PC-3 (cell line): ENCODE measurements around the gene HECW1. TPM values are rescaled to one million over a fixed set of nuclear protein-coding genes. Genes with fewer than 3 reads are reported as not detected.

ENCODE experiments used
- ATAC-seq: fragments of 200-7000 bp; cut with Tn5 transposase; 2 replicates; pipeline ENCODE4 v1.9.1; 2020; ENCODE audit warnings: mild to moderate bottlenecking, moderate library complexity
- BruUV-seq: library from RNA; stranded (reverse); fragments of 400-500 nt; replicated peaks from 2 replicates; lab custom pipeline; 2021; lab: Mats Ljungman, UMichigan
- CTCF ChIA-PET: fragments of 300-600 bp; sonication (Branson Sonifier 250); formaldehyde crosslinking; loops from one replicate; lab custom pipeline; 2022; ENCODE audit warnings: antibody characterized with exemption; lab: Charles Lee
- POLR2A ChIA-PET: fragments of 300-600 bp; sonication (Branson Sonifier 250); formaldehyde crosslinking; loops from one replicate; lab custom pipeline; 2022; ENCODE audit warnings: antibody characterized with exemption; ENCODE audit not compliant: unreplicated experiment; lab: Charles Lee
- DNase-seq: peaks from one replicate; pipeline ENCODE4 v3.0.0-alpha.2; 2015
- H2AFZ ChIP-seq: fragments of 300-600 bp; sonication (generic); 2 replicates; pipeline ENCODE4 v1.6.0; 2016; ENCODE audit warnings: antibody characterized with exemption, low read length
- H3F3A ChIP-seq: fragments of 300-600 bp; sonication (generic); one replicate; pipeline ENCODE4 v1.6.0; 2017; ENCODE audit warnings: antibody characterized with exemption, low read length, control low read depth, mild to moderate bottlenecking; ENCODE audit not compliant: unreplicated experiment
- H3K27ac ChIP-seq: fragments of 300-600 bp; sonication (generic); 2 replicates; pipeline ENCODE4 v1.5.1; 2016; ENCODE audit warnings: mild to moderate bottlenecking, low read length
- H3K27me3 ChIP-seq: fragments of 300-600 bp; sonication (generic); 2 replicates; pipeline ENCODE4 v1.6.1; 2016; ENCODE audit warnings: low read length, mixed read lengths
- H3K36me3 ChIP-seq: fragments of 300-600 bp; sonication (generic); 2 replicates; pipeline ENCODE4 v1.6.1; 2016; ENCODE audit warnings: low read depth, mixed run types, low read length, mixed read lengths
- H3K4me1 ChIP-seq: fragments of 300-600 bp; sonication (generic); 2 replicates; pipeline ENCODE4 v1.5.1; 2016; ENCODE audit warnings: low read length; ENCODE audit not compliant: insufficient read depth
- H3K4me2 ChIP-seq: fragments of 300-600 bp; sonication (generic); 2 replicates; pipeline ENCODE4 v1.6.0; 2016; ENCODE audit warnings: low read length
- H3K4me3 ChIP-seq: fragments of 300-600 bp; sonication (generic); 2 replicates; pipeline ENCODE4 v1.5.1; 2016; ENCODE audit warnings: mild to moderate bottlenecking, low read length, mixed read lengths
- H3K79me2 ChIP-seq: fragments of 300-600 bp; sonication (generic); 2 replicates; pipeline ENCODE4 v1.6.1; 2017; ENCODE audit warnings: low read length, mixed read lengths
- H3K9ac ChIP-seq: fragments of 300-600 bp; sonication (generic); 2 replicates; pipeline ENCODE4 v1.6.0; 2016; ENCODE audit warnings: mild to moderate bottlenecking, low read length
- H3K9me2 ChIP-seq: fragments of 300-600 bp; sonication (generic); replicated peaks from 2 replicates; pipeline ENCODE4 v1.6.1; 2016; ENCODE audit warnings: mixed run types, low read length, mixed read lengths
- H3K9me3 ChIP-seq: fragments of 300-600 bp; sonication (generic); 2 replicates; pipeline ENCODE4 v1.6.1; 2016; ENCODE audit warnings: low read length, mixed read lengths
- H4K20me1 ChIP-seq: fragments of 300-600 bp; sonication (generic); 2 replicates; pipeline ENCODE4 v1.6.1; 2016; ENCODE audit warnings: low read length, mixed read lengths
- CTCF ChIP-seq: fragments of 300-600 bp; sonication (generic); conservative IDR thresholded peaks from 2 replicates; pipeline ENCODE4 v1.5.1; 2017; ENCODE audit warnings: antibody characterized with exemption, low read depth, mild to moderate bottlenecking, low read length
- EZH2 ChIP-seq: fragments of 300-600 bp; sonication (generic); IDR thresholded peaks from one replicate; pipeline ENCODE4 v1.6.1; 2017; ENCODE audit warnings: antibody characterized with exemption, mild to moderate bottlenecking, low read length; ENCODE audit not compliant: unreplicated experiment
- EZH2phosphoT487 ChIP-seq: fragments of 300-600 bp; sonication (generic); IDR thresholded peaks from 2 replicates; pipeline ENCODE4 v1.6.1; 2018; ENCODE audit warnings: mild to moderate bottlenecking, antibody characterized with exemption, low read length, borderline replicate concordance
- intact Hi-C: fragments of 100-400 bp; cut with micrococcal nuclease; formaldehyde crosslinking; loops from 2 replicates; pipeline ENCODE4 v1.9.0; 2023
- total RNA-seq: library from RNA; depleted of rRNA; stranded (reverse); fragments of >200 nt; gene quantifications from 2 replicates; pipeline ENCODE4 v1.2.3, GENCODE V29; 2014

Gene HECW1
- total RNA-seq, 1 experiment from 2014 or later, result 3.0 TPM

- CTCF ChIA-PET, result no interaction called here
- BruUV-seq, result no TSS peak
- H3K9me2 ChIP-seq, result no peaks in the 10 kb centered on the region
- no peak overlapping the region for H3K4me3 ChIP-seq
- H3K9ac ChIP-seq, result no peak overlapping the region
- H4K20me1 ChIP-seq, result no peaks in the 10 kb centered on the region
- TF ChIP-seq EZH2 (no peak), CTCF (no peak), EZH2phosphoT487 (no peak)
- intact Hi-C loops, result no loop called here
- POLR2A ChIA-PET, result no interaction called here
- 0 out of 2 replicates have a peak, but pooled peaks cover 8% of the 10 kb centered on the region for H3K4me1 ChIP-seq
- H3K27ac ChIP-seq, result no peak overlapping the region
- DNase-seq (no peak), ATAC-seq (no peak)
- no peak overlapping the region for H2AFZ ChIP-seq
- no peak overlapping the region for H3K4me2 ChIP-seq
- no peaks in the 10 kb centered on the region for H3K79me2 ChIP-seq
- H3F3A ChIP-seq, result no peaks in the 10 kb centered on the region
- no peaks in the 10 kb centered on the region for H3K27me3 ChIP-seq
- H3K36me3 ChIP-seq, result no peaks in the 10 kb centered on the region; the same call in 1 of the 2 replicates
- H3K9me3 ChIP-seq, result no peaks in the 10 kb centered on the region
Observed at GRCh38 chr7:43395351-43395750, 282.9 kb downstream of the HECW1 start.

- intact Hi-C loops, result no loop called here
- no peak overlapping the region for H3K9ac ChIP-seq
- H3K27ac ChIP-seq, result no peak overlapping the region
- ATAC-seq (no peak), DNase-seq (no peak)
- 0 out of 2 replicates have a peak, but pooled peaks cover 8% of the 10 kb centered on the region for H3K4me1 ChIP-seq
- H3F3A ChIP-seq, result no peaks in the 10 kb centered on the region
- POLR2A ChIA-PET, result no interaction called here
- no peaks in the 10 kb centered on the region for H3K79me2 ChIP-seq
- TF ChIP-seq CTCF, result no peak
- TF ChIP-seq EZH2phosphoT487, result no peak
- TF ChIP-seq EZH2, result no peak
- H2AFZ ChIP-seq, result no peak overlapping the region
- no peak overlapping the region for H3K4me2 ChIP-seq
- H3K9me2 ChIP-seq, result no peaks in the 10 kb centered on the region
- no peaks in the 10 kb centered on the region for H4K20me1 ChIP-seq
- H3K9me3 ChIP-seq, result no peaks in the 10 kb centered on the region
- BruUV-seq, result no TSS peak
- no peak overlapping the region for H3K4me3 ChIP-seq
- H3K36me3 ChIP-seq, result no peaks in the 10 kb centered on the region; the same call in 1 of the 2 replicates
- H3K27me3 ChIP-seq, result no peaks in the 10 kb centered on the region
- CTCF ChIA-PET, result no interaction called here
Observed at GRCh38 chr7:43396187-43396740, 283.8 kb downstream of the HECW1 start.

GRCh38 chr7:43398831-43399230 is 286.4 kb downstream of the HECW1 start:
- ChIA-PET CTCF (no interaction called here), POLR2A (no interaction called here)

More at GRCh38 chr7:43398831-43399230, 286.4 kb downstream of the HECW1 start:
- Histone ChIP-seq H3K9me3 (no peaks in the 10 kb centered on the region), H3K79me2 (no peaks in the 10 kb centered on the region), H3K4me3 (no peak overlapping the region), H3K27ac (no peak overlapping the region), H3K9ac (no peak overlapping the region), H4K20me1 (no peaks in the 10 kb centered on the region), H3K4me2 (no peak overlapping the region), H3K27me3 (no peaks in the 10 kb centered on the region), H3K36me3 (no peaks in the 10 kb centered on the region; the same call in 1 of the 2 replicates), H3K4me1 (0 out of 2 replicates have a peak, but pooled peaks cover 8% of the 10 kb centered on the region), H3K9me2 (no peaks in the 10 kb centered on the region), H2AFZ (no peak overlapping the region), H3F3A (no peaks in the 10 kb centered on the region)
- DNase-seq, result peak; percentile 17
- TF ChIP-seq CTCF (no peak), EZH2 (no peak), EZH2phosphoT487 (no peak)
- no peak for ATAC-seq
- no TSS peak for BruUV-seq
- intact Hi-C loops, result no loop called here
